Stimulated activated CD8-positive, alpha-beta memory T cell treated with anti-CD3 and anti-CD28 coated beads, Interleukin-12 subunit alpha, Interleukin-12 subunit beta, amount 100 ng/mL, for 4 hours (primary cell): Measurements from ENCODE around the gene CLEC2L.

Experiments used
- DNase-seq: peaks from one replicate; pipeline ENCODE4 v3.0.0-alpha.2; 2020; ENCODE audit warnings: low read depth

The CLEC2L gene

DNA sequence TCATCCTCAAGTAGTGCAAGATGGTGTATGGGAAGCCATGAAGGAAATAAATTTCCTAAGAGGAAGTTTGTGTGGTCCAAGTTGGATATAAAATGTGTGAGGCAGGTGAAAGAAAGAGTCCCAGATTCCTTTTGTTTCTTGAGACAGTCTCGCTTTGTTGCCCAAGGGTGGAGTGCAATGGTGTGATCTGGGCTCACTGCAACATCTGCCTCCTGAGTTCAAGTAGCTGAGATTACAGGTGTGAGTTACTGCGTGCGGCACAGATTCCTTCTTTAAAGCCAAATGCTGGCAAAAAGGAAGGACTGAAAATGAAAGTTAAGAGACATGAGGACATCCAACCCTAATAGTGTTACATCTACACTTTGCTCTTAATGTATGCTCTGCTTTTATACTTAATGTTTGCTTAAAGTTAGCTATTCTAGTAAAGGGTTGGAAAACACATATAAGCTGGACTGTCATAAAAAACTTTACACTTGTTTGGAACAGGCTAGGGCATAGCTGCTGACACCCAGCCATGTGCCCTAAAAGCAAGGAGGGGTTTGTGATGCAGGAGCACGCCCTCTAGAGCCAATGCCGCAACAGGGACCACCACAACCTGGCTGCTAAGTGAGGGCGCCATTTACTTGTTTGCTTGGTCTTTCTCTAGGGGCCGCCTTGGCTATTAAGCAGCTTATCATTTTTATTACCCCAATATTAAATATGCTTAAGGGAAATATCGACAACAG lies 34.5 kb downstream of the CLEC2L start:
- DNase-seq: no peak

GRCh38 chr7:139559364-139560105 lies 36.0 kb downstream of the CLEC2L start:
- no peak for DNase-seq

DNA sequence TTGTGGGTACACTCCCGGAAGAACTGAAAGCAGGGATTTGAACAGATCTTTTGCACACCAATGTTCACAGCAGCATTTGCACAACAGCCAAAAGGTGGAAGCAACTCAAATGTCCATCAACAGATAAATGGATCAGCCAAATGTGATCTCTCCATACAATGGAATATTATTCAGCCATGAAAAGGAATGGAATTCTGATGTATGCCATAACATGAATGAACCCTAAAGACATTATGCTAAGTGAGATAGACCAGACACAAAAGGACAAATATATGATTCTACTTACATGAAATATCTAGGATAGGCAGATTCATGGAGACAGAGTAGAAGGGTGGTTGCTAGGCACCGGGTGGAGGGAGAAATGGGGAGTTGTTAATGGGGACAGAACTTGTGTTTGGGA lies 36.7 kb downstream of the CLEC2L start:
- DNase-seq: no peak

DNA sequence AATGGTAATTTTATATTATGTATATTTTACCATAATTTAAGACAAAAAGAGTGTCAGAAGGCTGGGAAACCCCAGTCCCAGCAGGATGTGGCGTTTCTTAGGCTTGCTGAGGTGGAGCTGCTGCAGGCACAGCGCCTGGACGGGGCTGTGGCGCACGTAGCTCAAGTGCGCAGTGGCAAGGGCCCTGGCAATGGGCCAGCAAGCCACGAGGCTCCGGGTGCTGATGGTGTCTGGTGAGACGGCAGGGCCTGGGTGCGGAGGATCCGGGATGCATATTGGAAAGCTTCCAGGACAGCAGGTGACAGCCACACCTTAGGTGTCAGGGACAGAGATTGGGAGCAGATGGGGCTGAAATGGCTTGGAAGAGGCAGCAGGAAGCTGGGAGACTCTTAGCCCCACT lies 37.2 kb downstream of the CLEC2L start:
- DNase-seq: no peak

GRCh38 chr7:139562491-139562890 lies 39.0 kb downstream of the CLEC2L start:
- no peak for DNase-seq

GRCh38 chr7:139562961-139563565 lies 39.6 kb downstream of the CLEC2L start:
- no peak for DNase-seq

- DNase-seq: no peak
These were observed 40.4 kb downstream of the CLEC2L start for GRCh38 chr7:139563856-139564255.

DNA sequence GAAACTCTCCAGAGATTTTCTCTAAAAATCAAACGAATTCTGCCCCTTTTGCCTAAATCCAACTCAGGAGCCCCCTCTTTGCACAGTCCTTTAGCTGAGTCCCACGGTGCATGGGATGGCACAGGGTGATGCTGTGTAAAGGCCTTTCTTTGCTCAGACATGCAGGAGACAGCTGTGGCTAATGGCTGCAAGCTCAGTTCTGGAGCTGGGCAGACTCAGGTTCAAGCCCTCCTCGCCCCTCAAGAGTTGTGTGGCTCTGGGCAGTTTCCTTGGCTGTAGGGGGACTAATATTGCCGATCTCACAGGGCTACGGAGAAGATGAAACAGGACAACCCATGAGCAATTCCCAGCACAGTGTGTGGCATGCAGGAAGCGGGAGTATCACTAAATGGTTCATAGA lies 42.6 kb downstream of the CLEC2L start:
- DNase-seq: no peak

GRCh38 chr7:139566736-139567646 lies 43.5 kb downstream of the CLEC2L start:
- no peak for DNase-seq

DNA sequence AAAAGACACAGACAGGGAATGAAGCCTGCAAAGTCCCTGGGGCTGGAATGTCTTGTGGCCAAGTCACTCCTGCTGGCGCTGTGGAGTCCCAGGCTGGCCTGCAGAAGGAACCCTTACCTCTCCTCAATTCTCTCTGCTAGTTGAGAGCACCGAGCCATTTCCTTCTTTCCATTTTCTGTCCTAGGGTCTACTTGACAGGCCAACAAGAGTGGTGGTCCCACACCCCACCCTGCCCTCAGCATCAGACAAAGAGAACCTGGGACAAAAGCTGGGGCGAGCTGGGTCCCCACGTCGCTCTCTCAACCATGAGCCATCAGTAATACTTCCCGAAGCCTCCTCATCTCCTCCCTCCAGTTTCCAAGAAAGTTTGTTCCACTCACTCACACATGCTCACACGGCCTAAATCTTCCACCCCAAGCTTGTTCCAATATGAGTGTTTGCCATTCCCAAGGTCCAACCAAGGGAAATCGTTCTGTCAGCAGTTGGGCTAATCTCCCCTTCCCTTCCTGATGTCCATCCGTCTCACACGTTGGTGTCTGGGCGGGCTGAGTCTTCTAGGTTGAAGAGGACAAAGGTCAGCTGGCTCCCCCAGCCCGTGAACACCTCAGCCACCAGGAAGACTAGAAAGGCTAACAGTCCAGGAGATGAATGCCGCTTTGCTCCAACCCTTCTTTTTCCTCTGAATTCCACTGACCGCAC lies 44.3 kb downstream of the CLEC2L start:
- no peak for DNase-seq

GRCh38 chr7:139568346-139568675 lies 44.8 kb downstream of the CLEC2L start:
- DNase-seq: no peak

GRCh38 chr7:139568813-139569490 lies 45.5 kb downstream of the CLEC2L start:
- DNase-seq: no peak

DNA sequence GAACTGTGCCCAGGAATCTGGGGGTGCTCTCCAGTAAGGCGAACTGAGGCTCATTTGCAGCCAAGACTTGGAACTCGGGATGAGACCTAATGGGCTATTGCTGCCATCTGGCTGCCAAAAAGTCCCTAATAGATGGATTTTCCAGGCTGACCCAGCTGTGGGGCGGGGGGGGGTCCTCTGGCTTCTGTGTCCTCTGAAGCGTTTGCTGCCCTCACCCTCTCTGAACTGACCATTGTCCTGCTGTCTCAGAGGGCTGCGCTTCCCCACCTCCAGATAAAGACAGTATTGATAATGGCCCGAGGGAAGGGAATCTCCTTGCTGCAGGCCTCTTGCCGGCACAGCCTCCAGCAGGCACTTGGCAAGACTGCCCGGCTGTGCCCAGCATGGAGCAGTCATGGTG lies 46.6 kb downstream of the CLEC2L start:
- no peak for DNase-seq

DNA sequence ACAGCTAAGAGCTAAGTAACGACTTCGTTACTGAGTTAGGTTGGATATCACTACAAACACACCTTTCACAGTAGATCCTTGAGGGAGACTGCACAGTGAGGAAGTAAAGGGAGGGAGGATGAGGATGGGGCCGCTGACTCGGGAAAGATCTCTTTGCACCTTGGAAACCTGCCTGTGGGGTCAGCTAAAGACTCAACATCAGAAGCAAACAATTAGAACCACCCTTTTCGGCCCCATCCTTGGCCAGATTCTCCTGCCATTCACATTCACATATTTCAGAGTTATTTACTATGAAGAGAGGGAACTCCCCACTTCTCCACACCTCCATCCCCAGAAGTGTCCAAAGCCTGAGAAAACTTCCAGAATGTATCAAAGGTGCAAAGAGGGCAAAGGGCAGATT lies 47.1 kb downstream of the CLEC2L start:
- no peak for DNase-seq

DNA sequence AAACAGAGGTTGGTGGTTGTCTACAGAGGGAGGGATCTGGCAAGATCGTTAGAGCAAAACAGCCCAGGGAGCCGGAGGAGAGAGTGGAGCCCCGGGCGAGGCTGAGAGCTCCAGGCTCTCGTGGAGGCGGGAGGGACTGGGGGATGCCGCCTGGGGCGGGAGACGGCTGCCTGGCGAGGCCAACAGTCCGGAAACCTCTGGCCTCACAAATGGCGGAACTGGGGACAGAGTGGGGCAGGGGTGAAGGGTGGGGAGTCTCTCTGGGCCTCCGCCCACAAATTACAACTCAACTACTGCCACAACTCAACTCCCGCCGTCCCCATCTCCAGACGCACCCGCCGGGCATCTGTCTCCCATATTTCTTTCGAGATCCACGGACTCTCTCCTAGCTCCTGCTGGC lies 47.7 kb downstream of the CLEC2L start:
- DNase-seq: no peak

GRCh38 chr7:139571651-139572050 lies 48.2 kb downstream of the CLEC2L start:
- DNase-seq: no peak

- no peak for DNase-seq
These were observed 48.6 kb downstream of the CLEC2L start for GRCh38 chr7:139572071-139572470.

DNA sequence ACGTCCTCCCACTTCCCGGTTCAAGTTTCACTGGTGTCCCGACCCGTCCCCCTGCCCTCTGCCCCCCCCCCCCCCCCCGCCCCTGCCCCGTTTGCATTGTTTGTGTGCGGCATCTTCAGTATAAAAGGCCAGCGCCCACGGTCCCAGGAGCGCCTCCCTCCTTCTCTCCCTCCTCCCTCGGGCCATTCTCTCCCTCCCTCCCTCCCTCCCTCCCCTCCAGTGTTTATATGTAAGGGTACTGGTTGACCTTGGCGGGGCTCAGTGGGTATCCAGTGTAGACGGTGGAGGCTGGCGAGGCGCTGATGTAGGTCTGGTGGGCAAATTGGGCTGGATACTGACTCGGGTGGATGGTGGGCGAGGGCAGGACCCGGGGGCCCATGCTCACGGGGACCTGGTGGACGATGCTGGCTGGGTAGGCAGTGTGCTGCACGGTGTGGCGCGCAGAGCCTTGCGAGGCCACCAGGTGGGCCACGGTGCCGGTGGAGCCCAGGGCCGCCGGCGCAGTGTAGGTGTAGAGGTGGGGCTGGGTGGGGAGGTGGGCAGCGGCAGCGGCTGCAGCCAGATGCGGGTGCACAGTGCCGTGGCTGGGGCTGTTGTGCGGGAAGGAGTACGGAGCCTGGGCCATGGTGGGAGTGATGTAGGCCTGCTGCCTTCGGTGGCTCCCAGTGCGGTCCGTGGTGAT lies 49.4 kb downstream of the CLEC2L start:
- no peak for DNase-seq

DNA sequence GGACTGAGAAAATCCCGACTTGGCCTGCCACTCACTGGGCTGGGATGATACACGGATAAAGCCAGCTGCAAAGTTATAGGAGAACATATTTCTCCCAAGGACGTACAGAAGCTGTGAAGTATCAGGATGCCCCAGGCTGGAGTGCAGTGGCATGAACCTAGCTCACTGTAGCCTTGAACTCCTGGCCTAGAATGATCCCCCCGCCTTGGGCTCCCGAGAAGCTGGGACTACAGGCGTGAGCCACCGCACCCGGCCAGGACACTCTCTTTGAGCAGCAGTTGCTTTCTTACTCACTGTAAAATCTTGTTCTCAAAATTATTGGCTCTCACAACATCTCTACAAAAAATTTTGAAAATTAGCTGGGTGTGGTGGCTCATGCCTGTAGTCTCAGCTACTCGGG lies 50.4 kb downstream of the CLEC2L start:
- no peak for DNase-seq

DNA sequence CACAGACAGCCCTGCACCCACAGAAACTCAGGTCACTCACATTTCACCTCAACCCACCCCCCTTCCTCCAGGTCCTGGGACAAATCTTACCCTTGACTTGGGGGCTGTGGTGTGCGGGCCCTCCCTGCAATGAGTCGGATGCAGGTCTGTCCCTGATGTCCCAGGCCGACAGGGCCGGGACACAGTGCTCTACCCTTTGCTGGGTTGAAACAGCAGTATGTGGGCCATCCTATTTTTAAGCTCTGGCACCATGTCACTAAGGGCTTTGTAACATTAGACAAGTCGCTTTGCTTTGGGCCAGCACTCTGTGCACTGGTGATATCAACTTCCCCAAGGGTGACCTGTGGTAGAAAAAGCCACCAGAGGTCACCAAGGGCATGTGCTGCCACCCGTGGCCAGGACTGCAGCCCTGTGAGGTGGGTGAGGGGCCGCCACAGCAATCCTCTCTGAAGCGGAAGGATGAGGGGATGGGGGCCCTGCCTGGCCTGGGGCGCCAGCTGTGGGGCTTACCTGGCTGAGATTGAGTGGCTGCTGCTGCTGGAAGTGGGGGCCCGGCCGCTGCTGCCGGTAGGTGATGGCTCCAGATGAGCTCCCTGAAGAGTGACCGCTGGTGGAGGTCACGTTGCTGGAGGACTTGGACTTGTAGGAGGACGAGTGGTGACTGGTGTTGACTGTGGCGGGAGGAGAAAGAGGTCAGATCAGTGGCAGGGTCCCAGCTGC lies 51.3 kb downstream of the CLEC2L start:
- no peak for DNase-seq
